ENCODE data around the gene ZNF699.
A peak's percentile ranks its signal among the peaks of the same experiment; 100 is the strongest.
"Not testable (repeated sequence)": the region's sequence is repeated elsewhere in the genome, so short reads cannot be mapped to it uniquely, and the experiment has no call there.

The ZNF699 gene

DNA sequence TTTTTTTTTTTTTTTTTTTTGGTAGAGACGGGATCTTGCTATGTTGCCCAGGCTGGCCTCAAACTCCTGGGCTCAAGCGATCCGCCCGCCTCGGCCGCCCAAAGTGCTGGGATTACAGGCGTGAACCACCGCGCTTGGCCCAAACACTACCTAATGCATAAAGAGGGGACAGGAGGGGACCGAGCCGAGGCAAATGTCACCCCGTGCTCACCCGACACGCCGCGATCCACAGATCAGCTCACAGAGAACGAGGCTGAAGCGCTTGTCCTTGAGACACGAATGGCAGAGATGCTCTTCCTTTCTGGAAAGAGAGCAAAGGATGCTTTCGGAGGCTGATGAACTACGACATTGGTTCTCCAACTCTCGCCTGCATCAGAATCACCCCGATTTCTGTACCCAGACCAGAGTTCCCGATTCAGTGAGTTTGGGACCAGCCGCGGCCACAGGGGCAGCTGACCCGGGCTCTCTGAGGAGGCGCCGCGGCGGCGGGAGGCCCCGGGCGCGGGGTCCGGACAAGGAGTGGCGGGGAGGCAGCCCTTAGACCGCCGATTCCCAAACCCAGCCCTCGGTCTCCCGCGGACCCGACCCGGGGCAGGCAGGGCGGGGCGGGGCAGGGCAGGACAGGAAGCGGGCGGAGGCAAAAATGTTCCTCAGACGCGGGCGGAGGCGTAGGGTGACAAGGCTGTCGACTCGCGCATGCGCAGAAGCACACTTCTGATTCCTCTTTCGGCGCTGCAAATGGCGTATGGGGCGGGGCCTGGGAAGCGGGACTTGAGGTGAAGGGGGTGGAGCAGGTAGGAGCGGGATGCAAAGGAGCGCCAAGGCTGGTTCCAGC is at the start of gene ZNF699:
Gene ZNF699 (minus strand): TSS at position 700 of the 835 bp plus-strand sequence. CDS start 4,719 bp downstream, outside the sequence.
- DNase-seq, result peak; percentile 98

DNA sequence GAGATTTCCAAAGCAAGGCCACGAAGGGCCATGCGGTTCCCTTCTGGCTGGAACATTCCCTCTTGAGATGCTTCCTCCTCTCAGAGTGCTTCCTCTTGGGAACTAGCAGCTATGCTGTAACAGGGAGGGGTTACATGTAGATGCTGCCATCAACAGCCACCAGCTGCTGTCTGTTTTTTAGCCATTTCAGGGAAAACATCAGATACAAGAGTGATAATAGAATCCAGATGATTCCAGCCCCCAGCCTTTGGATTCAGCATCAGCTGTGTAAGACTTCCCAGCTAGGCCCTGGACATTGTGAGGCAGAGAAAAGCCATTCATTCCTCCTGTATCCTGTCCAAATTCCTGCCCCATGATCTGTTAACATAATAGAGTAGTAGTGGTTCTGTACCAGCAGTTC is 45.0 kb upstream of the ZNF699 start:
- no peak for DNase-seq

DNA sequence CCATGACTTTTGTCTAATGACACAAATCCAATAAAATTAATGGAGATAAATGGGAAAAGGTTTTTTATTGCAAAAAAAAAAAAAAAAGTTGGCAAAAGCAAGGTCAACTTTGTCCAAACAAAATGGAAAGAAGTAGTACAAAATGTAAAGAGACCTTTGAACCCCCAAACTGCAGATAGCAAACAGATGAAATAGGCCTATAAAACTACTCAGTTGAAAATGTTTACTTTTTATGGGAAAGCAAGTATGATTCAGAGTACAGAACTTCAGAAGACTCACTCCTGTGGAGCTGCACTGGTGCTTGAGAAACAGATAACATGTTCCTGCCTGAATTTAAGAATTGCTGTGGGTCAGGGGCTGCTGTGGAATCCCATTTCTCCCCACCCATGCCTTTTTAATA is 43.4 kb upstream of the ZNF699 start:
- no peak for DNase-seq

DNA sequence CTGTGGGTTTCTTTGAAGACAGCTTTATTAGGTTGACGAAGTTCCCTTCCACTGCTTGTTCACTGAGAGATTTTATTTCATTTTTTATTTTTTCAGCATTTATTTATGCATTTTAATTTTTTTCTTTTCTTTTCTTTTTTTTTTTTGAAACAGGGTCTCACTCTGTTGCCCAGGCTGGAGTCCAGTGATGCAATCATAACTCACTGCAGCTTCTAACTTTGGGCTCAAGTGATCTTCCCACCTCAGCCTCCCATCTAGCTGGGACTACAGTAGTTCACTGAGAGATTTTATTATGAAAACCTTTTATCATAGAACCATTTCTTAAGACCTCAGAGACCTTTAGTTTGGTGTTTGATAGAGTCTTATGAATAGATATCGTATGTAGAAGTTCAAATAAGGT is 42.9 kb upstream of the ZNF699 start:
- no peak for DNase-seq

DNA sequence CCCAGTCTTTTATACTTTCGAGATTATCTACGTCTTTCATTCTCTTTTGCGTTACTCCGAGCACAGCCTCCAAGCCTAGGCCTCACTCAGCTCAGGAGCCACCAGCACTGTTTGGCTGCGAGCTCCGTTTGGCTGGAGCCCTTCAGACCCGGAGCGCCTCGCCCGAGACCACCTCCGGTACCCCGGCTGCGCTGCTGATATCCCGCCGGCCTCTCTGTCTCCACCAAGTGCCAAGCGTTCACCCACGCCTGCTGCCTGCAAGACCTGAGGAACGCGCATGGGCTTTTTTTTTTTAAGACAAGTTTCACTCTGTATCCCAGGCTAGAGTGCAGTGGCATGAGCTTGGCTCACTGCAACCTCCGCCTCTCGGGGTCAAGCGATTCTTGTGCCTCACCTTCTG is 39.0 kb upstream of the ZNF699 start:
- no peak for DNase-seq

DNA sequence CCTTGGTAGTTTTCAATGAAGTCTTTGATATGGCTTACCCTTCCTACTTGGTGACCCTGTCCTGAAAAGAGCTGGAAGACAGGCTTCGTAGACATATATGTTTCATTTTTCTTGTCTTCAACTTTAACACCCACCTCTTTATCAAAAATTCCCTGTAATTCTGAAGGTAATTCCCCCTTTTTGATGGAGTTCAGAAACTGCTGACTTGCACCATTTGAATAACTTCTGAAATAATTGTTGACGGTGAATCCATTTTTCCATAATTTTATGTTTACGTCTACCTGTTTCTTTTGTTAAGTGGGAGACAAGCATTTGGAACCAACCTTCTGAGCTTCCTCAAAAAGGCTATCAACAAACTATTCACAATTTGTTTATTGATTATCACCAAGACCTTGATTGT is 38.6 kb upstream of the ZNF699 start:
- DNase-seq, result no peak

DNA sequence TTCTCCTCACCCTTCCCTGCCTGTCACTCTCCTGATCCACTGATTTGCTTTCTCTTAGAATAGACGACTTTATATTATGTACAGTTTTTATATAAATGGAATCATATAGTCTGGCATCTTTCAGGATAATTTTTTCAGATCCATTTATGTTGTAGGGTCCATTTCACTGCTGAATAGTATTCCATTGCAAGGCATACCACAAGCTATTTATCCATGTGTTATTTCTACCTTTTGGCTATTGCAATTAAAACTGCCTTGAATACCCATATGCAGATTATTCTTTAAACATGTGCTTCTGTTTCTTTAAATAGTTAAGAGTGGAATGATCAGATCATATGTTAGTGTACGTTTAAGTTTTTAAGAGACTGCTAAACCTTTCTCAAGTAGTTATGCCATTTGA is 35.4 kb upstream of the ZNF699 start:
- DNase-seq, result no peak

DNA sequence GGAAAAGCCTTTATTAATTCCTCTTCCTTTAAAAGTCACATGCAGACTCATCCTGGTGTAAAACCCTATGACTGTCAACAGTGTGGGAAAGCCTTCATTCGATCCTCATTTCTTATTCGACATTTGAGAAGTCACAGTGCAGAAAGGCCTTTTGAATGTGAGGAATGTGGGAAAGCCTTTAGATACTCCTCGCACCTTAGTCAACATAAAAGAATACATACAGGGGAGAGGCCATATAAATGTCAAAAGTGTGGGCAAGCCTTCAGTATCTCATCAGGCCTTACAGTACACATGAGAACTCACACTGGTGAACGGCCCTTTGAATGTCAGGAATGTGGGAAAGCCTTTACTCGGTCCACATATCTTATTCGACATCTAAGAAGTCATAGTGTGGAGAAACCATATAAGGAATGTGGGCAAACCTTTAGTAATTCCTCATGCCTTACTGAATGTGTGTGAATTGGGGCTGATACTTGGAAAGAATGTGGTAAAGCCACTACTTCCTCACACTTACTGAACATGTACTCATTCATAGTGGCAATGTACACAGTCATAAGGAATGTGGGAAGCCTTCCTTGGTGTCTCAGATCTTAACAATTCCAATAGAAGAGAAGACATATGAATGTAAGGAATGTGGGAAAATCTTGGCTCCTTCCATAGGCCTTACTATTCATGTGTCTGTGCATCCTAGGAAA is 33.1 kb upstream of the ZNF699 start:
- no peak for DNase-seq

DNA sequence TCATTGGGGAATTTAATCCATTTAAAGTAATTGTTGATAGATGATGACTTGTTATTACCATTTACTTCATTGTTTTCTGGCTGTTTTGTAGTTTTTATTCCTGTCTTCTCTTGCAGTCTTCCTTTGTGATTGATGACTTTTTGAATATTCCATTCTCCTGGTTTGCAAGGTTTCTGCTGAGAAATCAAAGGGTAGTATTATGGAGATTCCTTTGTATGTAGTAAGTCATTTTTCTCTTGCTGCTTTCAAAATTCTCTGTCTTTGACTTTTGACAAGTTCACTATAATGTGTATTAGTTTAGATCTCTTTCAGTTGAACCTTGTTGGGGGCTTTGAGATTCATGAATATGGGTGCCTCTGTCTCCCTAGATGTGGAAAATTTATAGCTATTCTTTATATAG is 20.4 kb upstream of the ZNF699 start:
- no peak for DNase-seq

DNA sequence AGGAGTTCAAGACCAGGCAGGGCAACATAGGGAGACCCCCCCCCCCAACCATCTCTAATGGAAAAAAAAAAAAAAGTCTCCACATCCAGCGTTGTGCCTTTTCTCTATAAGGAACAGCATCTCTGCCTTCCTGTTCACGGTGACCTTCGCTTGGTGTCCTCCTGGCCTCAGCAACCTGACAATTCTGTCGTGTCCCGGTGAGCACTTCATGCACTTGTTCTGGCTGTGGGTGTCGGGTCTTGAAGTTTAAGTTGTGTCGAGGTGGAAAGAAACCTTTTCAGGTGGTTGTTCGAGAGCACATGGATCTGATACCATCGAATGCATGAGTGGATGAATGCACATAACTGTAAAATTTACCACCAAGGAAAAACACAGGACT is 14.9 kb upstream of the ZNF699 start:
- DNase-seq, result no peak

DNA sequence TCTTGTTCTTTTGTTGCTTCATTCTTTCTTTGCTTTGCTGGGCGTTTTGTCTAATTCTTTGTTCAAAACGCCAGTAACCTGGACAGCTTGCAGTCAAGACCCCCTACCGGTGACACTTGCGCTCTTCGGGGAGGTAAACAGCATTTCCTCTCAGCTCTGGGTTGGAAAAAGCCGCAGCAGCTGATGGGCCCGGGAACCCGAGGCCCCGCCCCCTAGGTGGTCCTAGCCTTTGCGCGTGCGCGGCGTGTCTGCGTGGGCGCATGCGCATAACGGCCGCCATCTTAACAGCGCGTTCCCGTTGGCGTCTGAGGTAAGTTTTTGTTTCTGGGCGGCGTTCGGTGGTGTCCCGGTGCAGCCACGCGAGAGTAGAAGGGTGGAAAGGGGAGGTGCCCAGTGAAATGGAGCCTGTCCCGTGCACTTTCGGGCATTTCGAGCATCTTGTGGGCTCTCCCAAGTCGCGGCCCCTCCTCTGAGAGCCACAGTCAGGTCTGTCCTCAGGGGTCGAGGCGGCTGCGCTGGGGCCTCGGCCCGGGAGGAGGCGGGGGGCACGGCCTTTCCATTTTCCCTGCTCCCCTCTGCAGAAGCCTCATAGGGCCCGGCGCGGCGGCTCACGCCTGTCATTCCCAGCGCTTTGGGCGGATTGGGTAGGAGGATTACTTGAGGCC is 14.4 kb upstream of the ZNF699 start, which contains the start of gene ZNF559:
Gene ZNF559 (plus strand): TSS at position 261 of the 665 bp plus-strand sequence. CDS start 14,371 bp downstream, outside the sequence.
- peak; percentile 87 for DNase-seq

DNA sequence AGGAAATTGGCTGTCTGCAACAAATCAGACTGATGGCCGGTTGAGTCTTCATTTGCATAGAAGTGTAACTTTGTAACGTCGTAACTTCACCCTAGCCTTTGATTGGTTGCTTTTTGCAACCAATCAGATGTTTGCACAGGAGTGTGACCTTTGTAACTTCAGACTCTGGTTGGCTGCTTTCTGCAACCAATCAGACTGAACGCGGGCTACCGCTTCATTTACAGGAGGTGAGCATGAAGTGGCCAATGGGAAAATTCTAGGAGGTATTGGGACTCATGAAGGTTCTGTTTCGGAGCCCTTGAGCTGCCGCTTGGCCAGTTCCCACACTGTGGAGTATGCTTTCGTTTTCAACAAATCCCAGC is 13.9 kb upstream of the ZNF699 start:
- DNase-seq, result peak; percentile 47

DNA sequence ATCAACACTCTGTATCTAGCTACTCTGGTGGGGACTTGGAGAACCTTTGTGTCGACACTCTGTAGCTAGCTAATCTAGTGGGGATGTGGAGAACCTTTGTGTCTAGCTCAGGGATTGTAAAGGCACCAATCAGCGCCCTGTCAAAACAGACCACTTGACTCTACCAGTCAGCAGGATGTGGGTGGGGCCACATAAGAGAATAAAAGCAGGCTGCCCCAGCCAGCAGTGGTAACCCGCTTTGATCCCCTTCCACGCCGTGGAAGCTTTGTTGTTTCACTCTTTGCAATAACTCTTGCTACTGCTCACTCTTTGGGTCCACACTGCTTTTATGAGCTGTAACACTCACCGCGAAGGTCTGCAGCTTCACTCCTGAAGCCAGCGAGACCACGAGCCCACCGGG is 12.6 kb upstream of the ZNF699 start:
- DNase-seq, result not testable (repeated sequence)

DNA sequence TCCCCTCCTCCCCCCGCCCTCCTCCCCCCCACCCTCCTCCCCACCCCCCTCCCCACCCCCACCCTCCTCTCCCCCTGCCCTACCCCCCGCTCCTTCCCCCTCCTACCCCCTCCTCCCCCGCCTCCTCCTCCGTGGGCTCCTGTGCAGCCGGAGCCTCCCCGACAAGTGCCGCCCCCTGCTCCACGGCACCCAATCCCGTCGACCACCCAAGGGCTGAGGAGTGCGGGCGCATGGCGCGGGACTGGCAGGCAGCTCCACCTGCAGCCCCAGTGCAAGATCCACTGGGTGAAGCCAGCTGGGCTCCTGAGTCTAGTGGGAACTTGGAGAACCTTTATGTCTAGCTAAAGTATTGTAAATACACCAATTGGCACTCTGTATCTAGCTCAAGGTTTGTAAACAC is 12.1 kb upstream of the ZNF699 start:
- not testable (repeated sequence) for DNase-seq

DNA sequence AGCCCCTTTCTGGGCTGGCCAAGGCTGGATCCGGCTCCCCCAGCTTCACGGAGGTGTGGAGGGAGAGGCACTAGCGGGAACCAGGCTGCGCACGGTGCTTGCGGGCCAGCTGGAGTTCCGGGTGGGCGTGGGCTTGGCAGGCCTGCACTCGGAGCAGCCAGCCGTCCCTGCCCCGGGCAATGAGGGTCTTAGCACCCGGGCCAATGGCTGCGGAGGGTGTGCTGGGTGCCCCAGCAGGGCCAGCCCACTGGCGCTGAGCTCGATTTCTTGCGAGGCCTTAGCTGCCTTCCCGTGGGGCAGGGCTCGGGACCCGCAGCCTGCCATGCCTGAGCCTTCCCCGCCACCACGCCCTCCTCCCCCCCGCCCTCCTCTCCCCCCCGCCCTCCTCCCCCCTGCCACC is 11.7 kb upstream of the ZNF699 start:
- no peak for DNase-seq

DNA sequence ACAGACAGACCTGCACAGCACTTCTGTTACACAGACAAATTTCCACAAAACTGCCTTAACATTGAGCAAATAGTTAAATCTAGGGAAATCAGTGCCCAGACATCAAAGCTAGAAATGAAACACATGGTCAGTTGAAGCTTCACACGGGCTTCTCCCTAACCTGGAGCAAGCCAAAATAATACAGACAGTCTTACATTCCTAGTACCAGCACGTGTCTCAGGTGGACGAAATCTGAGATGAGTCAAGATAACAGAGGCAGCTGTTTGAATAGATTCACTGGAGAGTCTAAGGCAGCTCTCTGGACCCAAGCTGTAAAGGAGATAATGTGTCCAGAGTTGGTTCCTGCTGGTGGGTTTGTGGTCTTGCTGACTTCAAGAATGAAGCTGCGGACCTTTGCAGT is 4.1 kb upstream of the ZNF699 start:
- no peak for DNase-seq

DNA sequence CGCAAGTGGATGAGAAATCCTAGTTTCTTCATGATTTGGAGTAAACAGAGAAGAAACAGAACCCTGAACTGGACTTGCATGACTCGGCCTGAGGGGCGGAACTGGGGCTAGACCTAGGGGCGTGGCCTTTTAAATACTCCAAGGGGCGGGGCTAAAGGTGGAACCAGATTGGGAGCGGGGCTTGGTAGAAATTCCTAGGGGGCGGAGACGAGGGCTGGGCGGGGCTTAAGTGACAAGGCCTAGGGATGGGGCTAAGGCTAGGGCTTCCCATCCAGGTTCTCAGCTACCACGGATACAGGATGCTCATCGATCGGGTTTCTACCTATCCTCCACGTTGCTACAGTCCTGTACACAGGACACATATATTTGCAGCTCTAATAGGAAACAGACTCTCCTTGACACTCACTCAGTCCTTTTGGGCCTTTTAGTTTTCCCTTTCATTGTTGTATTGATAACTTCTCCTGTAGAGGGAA is 372 bp upstream of the ZNF699 start:
- DNase-seq, result peak; percentile 88

DNA sequence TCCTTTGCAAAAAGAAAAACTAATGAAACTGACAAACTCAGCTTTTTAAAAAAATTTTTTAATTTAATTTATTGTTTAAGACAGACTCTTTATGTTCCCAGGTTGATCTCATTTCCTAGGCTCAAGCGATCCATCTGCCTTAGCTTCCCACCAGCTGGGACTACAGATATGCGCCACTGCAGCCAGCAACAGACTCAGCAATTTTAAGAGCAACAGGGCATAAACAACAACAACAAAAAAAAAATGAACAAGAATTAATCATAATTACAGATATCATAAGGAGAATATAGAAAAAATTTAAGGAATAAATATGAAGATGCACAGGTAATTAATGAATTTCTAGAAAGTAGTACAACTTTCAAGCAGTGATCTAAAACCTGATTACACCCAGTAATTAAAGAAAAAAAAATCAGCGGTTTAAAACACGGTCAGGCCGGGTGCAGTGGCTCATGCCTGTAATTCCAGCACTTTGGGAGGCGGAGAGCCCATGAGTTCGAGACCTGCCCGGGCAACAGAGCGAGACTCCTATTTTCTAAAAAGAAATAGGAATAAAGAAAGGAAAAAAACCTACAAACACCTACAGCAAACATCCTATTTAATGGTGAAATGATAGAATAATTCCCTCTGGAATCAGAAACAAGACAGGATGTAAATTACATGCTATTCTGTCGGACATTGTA is 1.4 kb downstream of the ZNF699 start:
- DNase-seq, result no peak

DNA sequence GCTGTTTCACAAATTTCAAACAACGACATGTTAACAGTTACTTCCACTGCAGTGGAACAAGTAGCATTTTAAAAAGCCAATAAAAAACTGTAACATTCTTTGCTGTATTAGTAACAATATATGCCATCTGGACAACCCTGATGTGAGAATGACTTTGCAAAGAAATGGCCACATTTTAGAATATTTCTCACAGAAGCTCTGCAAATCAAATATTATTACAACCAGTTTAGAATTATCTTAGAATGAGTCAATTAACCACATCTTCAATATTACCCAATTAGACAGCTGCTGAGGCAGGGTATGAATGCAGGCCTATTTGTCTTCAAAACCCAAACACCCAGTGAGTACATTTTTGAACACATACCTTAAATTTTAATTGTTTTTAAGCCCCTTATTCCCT is 3.2 kb downstream of the ZNF699 start:
- DNase-seq, result no peak

DNA sequence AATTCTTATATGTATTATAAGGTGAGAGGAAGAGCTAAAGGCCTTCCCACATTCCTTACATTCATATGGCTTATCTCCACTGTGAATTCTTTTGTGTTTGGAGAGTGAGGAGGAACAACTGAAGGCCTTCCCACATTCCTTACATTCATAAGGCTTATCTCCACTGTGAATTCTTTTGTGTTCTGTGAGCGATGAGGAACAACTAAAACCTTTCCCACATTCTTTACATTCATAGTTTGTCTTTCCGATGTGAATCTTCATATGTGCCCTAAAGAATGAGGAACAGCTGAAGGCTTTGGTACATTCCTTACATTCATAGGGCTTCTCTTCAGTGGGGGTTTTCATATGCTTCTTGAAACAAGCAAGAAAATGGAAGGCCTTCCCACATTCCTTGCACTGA is 13.3 kb downstream of the ZNF699 start:
- DNase-seq, result no peak

DNA sequence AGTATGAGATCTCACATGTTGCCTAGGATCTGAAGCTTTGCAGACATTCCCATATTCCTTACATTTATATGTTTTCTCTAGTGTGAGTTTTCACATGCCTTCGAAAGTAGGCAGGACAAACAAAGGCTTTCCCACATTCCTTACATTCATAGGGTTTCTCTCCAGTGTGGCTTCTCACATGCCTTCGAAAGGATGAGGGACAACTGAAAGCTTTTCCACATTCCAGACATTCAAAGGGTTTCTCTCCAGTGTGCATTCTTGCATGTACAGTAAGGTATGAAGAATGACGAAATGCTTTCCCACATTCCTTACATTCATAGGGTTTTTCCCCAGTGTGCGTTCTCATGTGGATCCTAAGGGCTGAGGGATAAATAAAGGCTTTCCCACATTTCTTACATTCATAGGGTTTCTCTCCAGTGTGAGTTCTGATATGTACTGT is 14.2 kb downstream of the ZNF699 start:
- DNase-seq, result no peak

DNA sequence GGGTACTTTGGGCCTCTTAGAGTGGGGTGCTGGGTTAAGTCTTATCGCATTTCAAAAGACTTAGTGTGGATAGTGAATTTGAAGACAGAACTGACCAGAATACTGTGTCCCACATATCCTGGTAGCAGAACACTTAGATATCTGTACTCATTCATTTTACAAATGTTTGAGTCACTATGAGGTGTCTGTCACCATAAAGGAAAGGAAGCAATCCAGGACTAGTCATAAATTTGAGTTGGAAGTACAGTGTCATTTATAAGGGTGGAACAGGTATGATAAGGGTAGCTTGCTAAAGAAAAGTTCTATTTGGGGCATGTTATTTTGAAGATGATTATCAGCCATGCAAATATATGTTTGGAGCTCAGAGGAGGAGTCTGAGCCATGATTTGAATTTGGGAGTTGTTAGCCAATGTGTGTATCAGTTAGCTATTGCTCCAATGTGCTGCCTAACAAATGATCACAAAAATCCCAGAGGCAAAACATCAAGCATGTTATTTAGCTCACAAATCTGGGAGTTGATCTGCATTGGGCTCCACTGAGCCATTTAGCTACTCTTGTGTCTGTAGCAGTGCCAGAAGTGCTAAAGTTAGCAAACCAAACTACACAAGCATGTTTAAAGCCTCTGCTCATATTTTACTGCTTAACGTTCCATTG is 20.3 kb downstream of the ZNF699 start:
- DNase-seq, result no peak

DNA sequence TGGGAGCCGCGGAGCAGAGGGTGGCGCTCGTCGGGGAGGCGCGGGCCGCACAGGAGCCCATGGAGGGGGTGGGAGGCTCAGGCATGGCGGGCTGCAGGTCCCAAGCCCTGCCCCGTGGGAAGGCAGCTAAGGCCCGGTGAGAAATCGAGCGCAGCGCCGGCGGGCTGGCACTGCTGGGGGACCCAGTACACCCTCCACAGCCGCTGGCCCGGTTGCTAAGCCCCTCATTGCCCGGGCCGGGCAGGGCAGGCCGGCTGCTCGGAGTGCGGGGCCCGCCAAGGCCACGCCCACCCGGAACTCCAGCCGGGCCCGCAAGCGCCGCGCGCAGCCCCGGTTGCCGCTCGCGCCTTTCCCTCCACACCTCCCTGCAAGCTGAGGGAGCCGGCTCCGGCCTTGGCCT is 26.2 kb downstream of the ZNF699 start:
- not testable (repeated sequence) for DNase-seq
